A673 (cell line): ENCODE measurements around the gene SCRN1. TPM values are rescaled to one million over a fixed set of nuclear protein-coding genes. Genes with fewer than 3 reads are reported as not detected.

Experiments used
- BruUV-seq: library from RNA; stranded (reverse); fragments of 400-500 nt; replicated peaks from 2 replicates; lab custom pipeline; 2021; lab: Mats Ljungman, UMichigan
- CTCF ChIA-PET: fragments of 300-600 bp; sonication (Branson Sonifier 250); formaldehyde crosslinking; loops from one replicate; lab custom pipeline; 2022; ENCODE audit warnings: antibody characterized with exemption; lab: Charles Lee
- POLR2A ChIA-PET: fragments of 300-600 bp; sonication (Branson Sonifier 250); formaldehyde crosslinking; loops from one replicate; lab custom pipeline; 2022; ENCODE audit warnings: antibody characterized with exemption; ENCODE audit not compliant: low non-redundant PET; lab: Charles Lee
- DNase-seq: peaks from one replicate; pipeline ENCODE4 v3.0.0-alpha.2; 2015; ENCODE audit warnings: low spot score
- H3K27ac ChIP-seq: fragments of 200-600 bp; sonication (generic); 2 replicates; pipeline ENCODE4 v1.5.1; 2016; ENCODE audit warnings: mixed run types, low read depth, mild to moderate bottlenecking, mixed read lengths, antibody characterized with exemption, low read length; ENCODE audit not compliant: poor library complexity, severe bottlenecking
- H3K27me3 ChIP-seq: fragments of 200-600 bp; sonication (generic); replicated peaks from 2 replicates; pipeline ENCODE4 v1.6.1; 2017; ENCODE audit warnings: mixed run types, low read depth, mild to moderate bottlenecking, mixed read lengths, antibody characterized with exemption, low read length; ENCODE audit not compliant: insufficient read depth, poor library complexity
- H3K36me3 ChIP-seq: fragments of 200-600 bp; sonication (generic); 2 replicates; pipeline ENCODE4 v1.6.1; 2016; ENCODE audit warnings: mixed run types, mild to moderate bottlenecking, mixed read lengths, antibody characterized with exemption, low read length; ENCODE audit not compliant: insufficient read depth, poor library complexity, severe bottlenecking
- H3K4me1 ChIP-seq: fragments of 200-600 bp; sonication (generic); 2 replicates; pipeline ENCODE4 v1.6.1; 2017; ENCODE audit warnings: mixed run types, mild to moderate bottlenecking, mixed read lengths, antibody characterized with exemption, low read length; ENCODE audit not compliant: insufficient read depth, poor library complexity, severe bottlenecking
- H3K4me3 ChIP-seq: fragments of 200-600 bp; sonication (generic); 2 replicates; pipeline ENCODE4 v1.5.1; 2016; ENCODE audit warnings: low read depth, mixed run types, mild to moderate bottlenecking, mixed read lengths, low read length; ENCODE audit not compliant: poor library complexity, severe bottlenecking
- H3K9me3 ChIP-seq: fragments of 200-600 bp; sonication (generic); 2 replicates; pipeline ENCODE4 v1.6.1; 2016; ENCODE audit warnings: mixed run types, low read depth, mild to moderate bottlenecking, mixed read lengths, antibody characterized with exemption, low read length; ENCODE audit not compliant: poor library complexity, severe bottlenecking
- EZH2 ChIP-seq: fragments of 200-600 bp; sonication (generic); IDR thresholded peaks from 2 replicates; pipeline ENCODE4 v1.6.1; 2017; ENCODE audit warnings: borderline replicate concordance, low read depth, mild to moderate bottlenecking, mixed read lengths, antibody characterized with exemption, low read length; ENCODE audit not compliant: poor library complexity, severe bottlenecking
- intact Hi-C: fragments of 100-400 bp; cut with micrococcal nuclease; formaldehyde crosslinking; loops from one replicate; pipeline ENCODE4 v1.10.0; 2022; ENCODE audit not compliant: unreplicated experiment
- total RNA-seq: library from RNA; stranded (reverse); gene quantifications from 2 replicates; pipeline ENCODE4 v1.2.3, GENCODE V29; 2021
- TF ChIP-seq, protein P1 (sequence below): fragments of 300-800, 200-600 bp; sonication (generic); conservative IDR thresholded peaks from 2 replicates; pipeline ENCODE4 v1.5.1; 2017; ENCODE audit warnings: low read depth, mild to moderate bottlenecking, antibody characterized with exemption, low read length, moderate library complexity, mixed read lengths

SCRN1 gene
- total RNA-seq, 1 experiment from 2014 or later: 83.9 TPM

DNA sequence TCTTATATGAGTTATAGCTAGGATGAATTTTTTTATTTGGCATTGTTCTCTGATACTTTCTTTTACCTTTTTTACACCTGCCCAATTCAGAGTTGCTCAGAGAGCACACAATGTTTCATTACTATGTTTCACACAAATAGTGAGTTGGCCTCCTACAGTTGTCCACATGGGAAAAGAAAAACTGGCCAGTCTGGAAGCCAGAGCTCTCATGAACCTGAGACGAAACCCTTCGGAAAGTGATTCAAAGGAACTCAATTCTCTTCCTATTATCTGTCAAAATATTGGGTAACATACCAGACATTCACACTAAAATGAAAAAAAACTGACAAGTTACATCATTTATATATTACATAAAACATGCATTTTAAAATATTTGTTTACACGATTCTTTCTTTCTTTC is 15.3 kb downstream of the SCRN1 start:
- ChIA-PET CTCF (no interaction called here), POLR2A (no interaction called here)
- intact Hi-C loops: no loop called here
- Histone ChIP-seq H3K9me3 (no peaks in the 10 kb centered on the region), H3K27ac (no peak overlapping the region), H3K36me3 (peaks cover 3% of the 10 kb centered on the region), H3K4me1 (peaks cover 24% of the 10 kb centered on the region), H3K4me3 (no peak overlapping the region), H3K27me3 (no peaks in the 10 kb centered on the region)
- BruUV-seq: no TSS peak
- TF ChIP-seq, protein P1, sequence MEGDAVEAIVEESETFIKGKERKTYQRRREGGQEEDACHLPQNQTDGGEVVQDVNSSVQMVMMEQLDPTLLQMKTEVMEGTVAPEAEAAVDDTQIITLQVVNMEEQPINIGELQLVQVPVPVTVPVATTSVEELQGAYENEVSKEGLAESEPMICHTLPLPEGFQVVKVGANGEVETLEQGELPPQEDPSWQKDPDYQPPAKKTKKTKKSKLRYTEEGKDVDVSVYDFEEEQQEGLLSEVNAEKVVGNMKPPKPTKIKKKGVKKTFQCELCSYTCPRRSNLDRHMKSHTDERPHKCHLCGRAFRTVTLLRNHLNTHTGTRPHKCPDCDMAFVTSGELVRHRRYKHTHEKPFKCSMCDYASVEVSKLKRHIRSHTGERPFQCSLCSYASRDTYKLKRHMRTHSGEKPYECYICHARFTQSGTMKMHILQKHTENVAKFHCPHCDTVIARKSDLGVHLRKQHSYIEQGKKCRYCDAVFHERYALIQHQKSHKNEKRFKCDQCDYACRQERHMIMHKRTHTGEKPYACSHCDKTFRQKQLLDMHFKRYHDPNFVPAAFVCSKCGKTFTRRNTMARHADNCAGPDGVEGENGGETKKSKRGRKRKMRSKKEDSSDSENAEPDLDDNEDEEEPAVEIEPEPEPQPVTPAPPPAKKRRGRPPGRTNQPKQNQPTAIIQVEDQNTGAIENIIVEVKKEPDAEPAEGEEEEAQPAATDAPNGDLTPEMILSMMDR: no peak
- TF ChIP-seq EZH2: no peak
- no peak for DNase-seq

DNA sequence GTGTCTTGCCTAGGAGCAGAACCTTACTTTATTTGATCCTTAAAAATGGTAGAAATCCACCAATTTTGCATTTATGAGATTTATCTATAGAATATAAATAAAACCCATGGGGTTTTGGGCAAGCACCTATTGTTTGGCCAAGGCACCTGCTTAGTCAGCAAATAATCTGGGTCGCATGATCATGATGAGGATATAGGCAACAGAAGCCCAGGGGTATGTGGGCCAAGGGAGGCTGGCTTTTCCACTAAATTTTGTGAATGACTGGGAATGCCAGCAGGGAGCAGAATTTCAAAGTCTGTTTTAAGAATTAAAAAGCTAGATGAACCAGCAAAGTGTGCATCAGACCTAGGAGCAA is 17.3 kb downstream of the SCRN1 start:
- Histone ChIP-seq H3K27me3 (no peaks in the 10 kb centered on the region), H3K36me3 (peaks cover 16% of the 10 kb centered on the region), H3K9me3 (no peaks in the 10 kb centered on the region), H3K27ac (no peak overlapping the region), H3K4me3 (no peak overlapping the region), H3K4me1 (peaks cover 24% of the 10 kb centered on the region)
- no peak for DNase-seq
- CTCF ChIA-PET: no interaction called here
- POLR2A ChIA-PET: no interaction called here
- no TSS peak for BruUV-seq
- intact Hi-C loops: no loop called here
- TF ChIP-seq EZH2: no peak
- TF ChIP-seq, protein P1: no peak

DNA sequence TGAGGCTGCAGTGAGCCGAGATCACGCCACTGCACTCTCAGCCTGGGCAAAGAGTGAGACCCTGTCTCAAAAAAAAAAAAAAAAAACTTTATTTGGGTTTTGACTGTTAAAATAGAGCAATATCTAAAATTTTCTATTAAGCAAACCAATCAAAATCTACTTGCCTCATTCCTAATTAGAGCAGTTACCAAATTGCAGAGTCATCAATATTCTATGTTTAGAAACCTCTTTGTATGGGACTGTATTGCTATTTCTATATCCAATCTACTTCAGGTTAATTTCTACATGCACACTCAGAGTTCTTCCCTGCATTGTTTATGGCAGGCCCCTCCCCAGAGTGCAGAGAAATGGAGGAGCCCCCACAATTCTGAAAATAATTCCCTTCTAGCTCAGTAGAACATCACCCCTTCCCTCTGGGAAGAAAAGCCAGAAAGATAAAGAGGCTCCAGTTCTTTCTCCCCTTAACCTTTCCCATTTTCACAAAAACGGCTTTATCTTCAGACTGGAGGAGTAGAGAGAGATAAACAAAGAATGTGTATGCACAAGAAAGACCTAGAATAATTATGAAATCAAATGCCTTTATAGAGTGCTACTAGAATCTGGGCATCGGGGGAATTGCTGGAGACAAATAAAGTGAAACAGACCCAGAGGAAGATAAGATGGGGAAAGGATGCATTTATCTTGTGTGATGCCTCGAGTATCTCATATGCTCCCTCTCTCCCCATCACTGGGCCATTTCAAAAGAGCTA is 17.9 kb downstream of the SCRN1 start:
- no peak for DNase-seq
- POLR2A ChIA-PET: no interaction called here

More for the DNA sequence above, 17.9 kb downstream of the SCRN1 start:
- Histone ChIP-seq H3K27me3 (no peaks in the 10 kb centered on the region), H3K9me3 (no peaks in the 10 kb centered on the region), H3K27ac (no peak overlapping the region), H3K36me3 (peaks cover 16% of the 10 kb centered on the region), H3K4me1 (peaks cover 21% of the 10 kb centered on the region), H3K4me3 (no peak overlapping the region)
- BruUV-seq: no TSS peak
- intact Hi-C loops: no loop called here
- CTCF ChIA-PET: no interaction called here
- TF ChIP-seq, protein P1: no peak
- no peak for TF ChIP-seq EZH2
